Liver (tissue), 9 donors: ENCODE measurements around the gene TCTN2. TPM values are rescaled to one million over a fixed set of nuclear protein-coding genes. Genes with fewer than 3 reads are reported as not detected.

Source experiments
- DNase-seq: peaks from one replicate; pipeline ENCODE4 v3.0.0-alpha.2; 2017; ENCODE audit warnings: low spot score
- H3K27ac ChIP-seq, 2 donors: one replicate each; pipeline ENCODE4 v1.7.0; 2013; ENCODE audit warnings: inconsistent platforms in 2 of 2, low read length in 2 of 2, control low read depth in 1 of 2, low read depth in 1 of 2, mild to moderate bottlenecking in 1 of 2
- H3K27me3 ChIP-seq, 4 donors: one replicate each; pipeline versions ENCODE4 v1.6.1 to v1.7.0; 2013; ENCODE audit warnings: low read length in 3 of 4, inconsistent platforms in 1 of 4, mild to moderate bottlenecking in 1 of 4, moderate library complexity in 1 of 4; ENCODE audit not compliant: control insufficient read depth in 4 of 4, insufficient read depth in 4 of 4
- H3K36me3 ChIP-seq, 4 donors: one replicate each; pipeline versions ENCODE4 v1.6.1 to v1.7.0; 2013; ENCODE audit warnings: low read length in 3 of 4, mild to moderate bottlenecking in 3 of 4, low read depth in 1 of 4, moderate library complexity in 1 of 4; ENCODE audit not compliant: control insufficient read depth in 4 of 4, insufficient read depth in 3 of 4
- H3K4me1 ChIP-seq, 4 donors: one replicate each; pipeline versions ENCODE4 v1.6.1 to v1.7.0; 2013; ENCODE audit warnings: low read length in 3 of 4, mild to moderate bottlenecking in 3 of 4, moderate library complexity in 1 of 4; ENCODE audit not compliant: control insufficient read depth in 4 of 4, insufficient read depth in 4 of 4
- H3K4me3 ChIP-seq, 3 donors: one replicate each; pipeline versions ENCODE4 v1.6.1 to v1.7.0; 2013; ENCODE audit warnings: low read length in 3 of 3, control low read depth in 1 of 3, low read depth in 1 of 3, mild to moderate bottlenecking in 1 of 3
- H3K9ac ChIP-seq, 2 donors: one replicate each; pipeline ENCODE4 v1.7.0; 2013; ENCODE audit warnings: low read length in 2 of 2, mild to moderate bottlenecking in 2 of 2, moderate library complexity in 2 of 2, control low read depth in 1 of 2, low read depth in 1 of 2
- H3K9me3 ChIP-seq, 4 donors: one replicate each; pipeline versions ENCODE4 v1.6.1 to v1.7.0; 2013; ENCODE audit warnings: low read length in 3 of 4; ENCODE audit not compliant: control insufficient read depth in 4 of 4
- EGR1 ChIP-seq, 2 donors: IDR thresholded peaks; 2 replicates each; pipeline ENCODE4 v1.6.1; 2016 to 2018; ENCODE audit warnings: antibody characterized with exemption in 2 of 2, low read depth in 2 of 2
- FOXA1 ChIP-seq: IDR thresholded peaks from 2 replicates; pipeline ENCODE4 v1.6.1; 2016; ENCODE audit warnings: antibody characterized with exemption
- FOXA2 ChIP-seq: IDR thresholded peaks from 2 replicates; pipeline ENCODE4 v1.6.1; 2016; ENCODE audit warnings: antibody characterized with exemption
- GABPA ChIP-seq, 2 donors: IDR thresholded peaks in 1 of 2; conservative IDR thresholded peaks in 1 of 2; 2 replicates each; pipeline ENCODE4 v1.6.1; 2016; ENCODE audit warnings: antibody characterized with exemption in 2 of 2, mild to moderate bottlenecking in 1 of 2, moderate library complexity in 1 of 2
- HNF4A ChIP-seq, 2 donors: conservative IDR thresholded peaks; 2 replicates each; pipeline ENCODE4 v1.6.1; 2016; ENCODE audit warnings: antibody characterized with exemption in 2 of 2, mild to moderate bottlenecking in 2 of 2
- HNF4G ChIP-seq: IDR thresholded peaks from 2 replicates; pipeline ENCODE4 v1.6.1; 2016; ENCODE audit warnings: antibody characterized with exemption
- JUND ChIP-seq, 2 donors: IDR thresholded peaks; 2 replicates each; pipeline ENCODE4 v1.6.1; 2016; ENCODE audit warnings: antibody characterized with exemption in 2 of 2
- NR2F2 ChIP-seq: IDR thresholded peaks from 2 replicates; pipeline ENCODE4 v1.6.1; 2016; ENCODE audit warnings: antibody characterized with exemption
- RAD21 ChIP-seq, 2 donors: IDR thresholded peaks; 2 replicates each; pipeline ENCODE4 v1.6.1; 2016; ENCODE audit warnings: antibody characterized with exemption in 2 of 2, mild to moderate bottlenecking in 2 of 2
- RXRA ChIP-seq, 2 donors: IDR thresholded peaks; 2 replicates each; pipeline ENCODE4 v1.6.1; 2017 to 2018; ENCODE audit warnings: antibody characterized with exemption in 2 of 2, mild to moderate bottlenecking in 1 of 2
- SP1 ChIP-seq: IDR thresholded peaks from 2 replicates; pipeline ENCODE4 v1.6.1; 2018; ENCODE audit warnings: antibody characterized with exemption, mild to moderate bottlenecking
- TAF1 ChIP-seq: conservative IDR thresholded peaks from 2 replicates; pipeline ENCODE4 v1.6.1; 2016; ENCODE audit warnings: antibody characterized with exemption, mild to moderate bottlenecking
- YY1 ChIP-seq: IDR thresholded peaks from 2 replicates; pipeline ENCODE4 v1.6.1; 2016; ENCODE audit warnings: antibody characterized with exemption, mild to moderate bottlenecking
- WGBS: extraction: QIAGEN DNeasy Blood & Tissue Kit; methylation state at CpG from one replicate; pipeline ENCODE4 v1.1.7; 2013; 5-methylcytosine and 5-hydroxymethylcytosine counted together
- polyA plus RNA-seq, 2 donors: library from polyadenylated mRNA; stranded (reverse) in 1 of 2; unstranded in 1 of 2; fragments of 200-250 nt in 1 of 2; fragments of >200 nt in 1 of 2; fragmentation: Nextera tagmentation in 1 of 2; extraction: Ambion mirVana in 1 of 2; gene quantifications; one replicate each; pipeline versions ENCODE4 v1.2.1 to v1.2.3, GENCODE V29; 2013 to 2015
- total RNA-seq, 2 donors: library from RNA; depleted of rRNA; stranded (reverse); fragments of >200 nt; gene quantifications; one replicate each; pipeline ENCODE4 v1.2.3, GENCODE V29; 2014
- TF ChIP-seq, protein P1 (sequence below): IDR thresholded peaks from 2 replicates; pipeline ENCODE4 v1.6.1; 2016; ENCODE audit warnings: antibody characterized with exemption
- TF ChIP-seq, protein P2 (sequence below): IDR thresholded peaks from 2 replicates; pipeline ENCODE4 v1.6.1; 2016; ENCODE audit warnings: antibody characterized with exemption, mild to moderate bottlenecking
- TF ChIP-seq, protein P3 (sequence below): IDR thresholded peaks from 2 replicates; pipeline ENCODE4 v1.6.1; 2016; ENCODE audit warnings: antibody characterized with exemption
- TF ChIP-seq, protein P4 (sequence below): fragments of 150-350 bp; IDR thresholded peaks from 2 replicates; pipeline ENCODE4 v1.5.1; 2017; ENCODE audit warnings: improper control_type of control experiment, low read depth, low read length; ENCODE audit not compliant: missing input control
- donor health status: healthy.
- donor health status: healthy.
- donor health status: healthy.
- donor health status: healthy.
- donor health status: healthy.

Gene TCTN2
- total and polyA plus RNA-seq, 4 donors = 0.38 to 1.9 (median 1.2) TPM

DNA sequence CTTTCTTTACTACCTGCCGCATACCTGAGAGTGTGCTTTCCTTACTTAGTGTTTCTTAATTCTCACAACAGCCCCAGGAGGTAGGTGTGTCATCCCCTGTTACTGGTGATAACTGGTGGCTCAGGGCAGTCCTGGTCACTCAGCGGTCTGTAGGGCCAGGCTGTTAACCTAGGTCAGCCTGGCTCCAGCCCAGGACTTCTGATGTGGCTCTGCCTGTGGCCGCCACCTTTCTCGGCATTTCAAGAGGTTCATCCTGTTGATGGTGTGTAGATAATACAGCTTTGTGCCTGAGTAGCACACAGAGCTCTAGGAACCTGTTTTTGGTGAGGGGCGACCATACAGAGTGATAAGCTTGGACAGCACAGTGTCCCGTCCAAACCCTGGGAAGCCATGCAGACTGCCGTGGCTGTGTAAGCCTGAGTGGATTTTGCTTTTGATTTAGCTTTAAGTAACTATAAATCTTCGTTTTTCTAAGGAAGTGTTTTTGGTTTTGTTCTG, 79.3 kb downstream of the TCTN2 start:
- Histone ChIP-seq H3K9ac (no peak overlapping the region), H3K4me1 (no peaks in the 10 kb centered on the region), H3K27me3 (no peaks in the 10 kb centered on the region), H3K36me3 (peaks cover 9 to 52% (median 23%) of the 10 kb centered on the region in 4 donors), H3K27ac (no peak overlapping the region), H3K4me3 (no peak overlapping the region), H3K9me3 (no peaks in the 10 kb centered on the region)
- DNase-seq = no peak
- 93% methylated on average over 8 of the region's 8 CpGs for WGBS
- TF ChIP-seq FOXA2 (no peak), TAF1 (no peak), YY1 (no peak), SP1 (no peak), GABPA (IDR thresholded peaks at IDR 0.05 in 1 of 2, conservative IDR thresholded peaks at IDR 0.05 in 1 of 2) (no peak), EGR1 (IDR thresholded peaks at IDR 0.05; ENCODE audit: low read depth in 2 of 2) (no peak), RXRA (IDR thresholded peaks at IDR 0.05) (no peak), JUND (IDR thresholded peaks at IDR 0.05) (no peak)
- TF ChIP-seq, protein P1, sequence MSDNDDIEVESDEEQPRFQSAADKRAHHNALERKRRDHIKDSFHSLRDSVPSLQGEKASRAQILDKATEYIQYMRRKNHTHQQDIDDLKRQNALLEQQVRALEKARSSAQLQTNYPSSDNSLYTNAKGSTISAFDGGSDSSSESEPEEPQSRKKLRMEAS = no peak
- TF ChIP-seq, protein P2, sequence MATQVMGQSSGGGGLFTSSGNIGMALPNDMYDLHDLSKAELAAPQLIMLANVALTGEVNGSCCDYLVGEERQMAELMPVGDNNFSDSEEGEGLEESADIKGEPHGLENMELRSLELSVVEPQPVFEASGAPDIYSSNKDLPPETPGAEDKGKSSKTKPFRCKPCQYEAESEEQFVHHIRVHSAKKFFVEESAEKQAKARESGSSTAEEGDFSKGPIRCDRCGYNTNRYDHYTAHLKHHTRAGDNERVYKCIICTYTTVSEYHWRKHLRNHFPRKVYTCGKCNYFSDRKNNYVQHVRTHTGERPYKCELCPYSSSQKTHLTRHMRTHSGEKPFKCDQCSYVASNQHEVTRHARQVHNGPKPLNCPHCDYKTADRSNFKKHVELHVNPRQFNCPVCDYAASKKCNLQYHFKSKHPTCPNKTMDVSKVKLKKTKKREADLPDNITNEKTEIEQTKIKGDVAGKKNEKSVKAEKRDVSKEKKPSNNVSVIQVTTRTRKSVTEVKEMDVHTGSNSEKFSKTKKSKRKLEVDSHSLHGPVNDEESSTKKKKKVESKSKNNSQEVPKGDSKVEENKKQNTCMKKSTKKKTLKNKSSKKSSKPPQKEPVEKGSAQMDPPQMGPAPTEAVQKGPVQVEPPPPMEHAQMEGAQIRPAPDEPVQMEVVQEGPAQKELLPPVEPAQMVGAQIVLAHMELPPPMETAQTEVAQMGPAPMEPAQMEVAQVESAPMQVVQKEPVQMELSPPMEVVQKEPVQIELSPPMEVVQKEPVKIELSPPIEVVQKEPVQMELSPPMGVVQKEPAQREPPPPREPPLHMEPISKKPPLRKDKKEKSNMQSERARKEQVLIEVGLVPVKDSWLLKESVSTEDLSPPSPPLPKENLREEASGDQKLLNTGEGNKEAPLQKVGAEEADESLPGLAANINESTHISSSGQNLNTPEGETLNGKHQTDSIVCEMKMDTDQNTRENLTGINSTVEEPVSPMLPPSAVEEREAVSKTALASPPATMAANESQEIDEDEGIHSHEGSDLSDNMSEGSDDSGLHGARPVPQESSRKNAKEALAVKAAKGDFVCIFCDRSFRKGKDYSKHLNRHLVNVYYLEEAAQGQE = no peak

DNA sequence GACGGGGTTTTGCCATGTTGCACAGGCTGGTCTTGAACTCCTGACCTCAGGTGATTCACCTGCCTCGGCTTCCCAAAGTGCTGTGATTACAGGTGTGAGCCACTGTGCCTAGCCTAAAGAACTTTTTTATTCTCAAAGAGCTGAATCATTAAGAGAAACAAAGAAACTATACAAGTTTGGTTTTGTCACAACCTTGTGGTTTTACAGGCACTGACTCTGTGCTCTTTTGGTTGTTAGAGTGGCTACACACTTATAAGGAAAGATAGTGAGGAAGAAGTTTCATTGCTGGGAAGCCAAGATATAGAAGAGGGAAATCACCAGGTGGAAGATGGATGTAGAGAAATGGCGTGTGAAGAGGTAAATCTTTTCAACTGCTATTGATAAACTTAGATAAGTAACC, 81.1 kb downstream of the TCTN2 start:
- 97% methylated on average over 3 of the region's 3 CpGs for WGBS
- Histone ChIP-seq H3K4me1 (no peaks in the 10 kb centered on the region), H3K4me3 (no peak overlapping the region), H3K9ac (no peak overlapping the region), H3K27me3 (no peaks in the 10 kb centered on the region), H3K27ac (no peak overlapping the region), H3K36me3 (peaks cover 9 to 55% (median 24%) of the 10 kb centered on the region in 4 donors), H3K9me3 (no peaks in the 10 kb centered on the region)
- no peak for TF ChIP-seq RXRA (IDR thresholded peaks at IDR 0.05)
- no peak for TF ChIP-seq FOXA2
- TF ChIP-seq, protein P1 = no peak
- TF ChIP-seq NR2F2 = no peak
- no peak for DNase-seq

DNA sequence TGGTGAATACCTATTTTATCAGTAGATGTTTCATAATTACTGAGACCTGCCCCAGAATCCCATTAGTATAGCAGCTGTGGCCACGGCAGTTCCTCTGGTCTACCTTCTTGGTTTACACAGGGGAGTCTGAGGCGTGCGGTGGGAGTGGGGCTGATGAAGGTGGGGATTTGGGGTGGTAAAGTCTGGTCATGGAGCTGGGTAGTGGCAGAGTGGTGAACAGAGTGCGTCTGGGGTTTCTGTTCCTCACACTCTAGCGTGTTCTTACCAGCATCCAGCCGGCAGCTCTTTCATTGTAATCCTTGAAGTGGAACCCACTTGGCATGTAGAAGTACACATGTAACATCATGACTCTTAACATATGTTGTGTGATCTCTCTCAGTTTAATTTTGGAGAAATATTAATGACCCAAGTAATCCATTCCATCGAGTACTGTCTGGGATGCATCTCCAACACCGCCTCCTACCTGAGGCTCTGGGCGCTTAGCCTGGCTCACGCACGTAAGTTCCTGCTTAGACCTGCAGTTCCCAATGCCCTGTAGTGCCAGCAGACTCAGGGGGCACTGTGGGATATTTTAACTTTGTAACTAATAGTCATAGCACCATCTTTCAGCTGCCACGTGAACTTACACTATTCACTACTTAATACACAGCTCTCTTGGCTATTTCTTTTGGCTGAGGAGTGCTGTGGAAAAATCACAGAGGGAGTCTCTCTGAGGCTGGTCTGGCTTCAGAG, 83.3 kb downstream of the TCTN2 start:
- Histone ChIP-seq H3K4me3 (no peak overlapping the region), H3K27me3 (no peaks in the 10 kb centered on the region), H3K36me3 (peaks cover 9 to 43% (median 19%) of the 10 kb centered on the region in 4 donors), H3K27ac (no peak overlapping the region), H3K9ac (no peak overlapping the region), H3K9me3 (no peaks in the 10 kb centered on the region), H3K4me1 (no peaks in the 10 kb centered on the region)
- no peak for DNase-seq
- 96% methylated on average over 12 of the region's 12 CpGs for WGBS
- TF ChIP-seq YY1 (no peak), HNF4A (conservative IDR thresholded peaks at IDR 0.05) (no peak), FOXA1 (no peak), HNF4G (no peak), NR2F2 (no peak), GABPA (IDR thresholded peaks at IDR 0.05 in 1 of 2, conservative IDR thresholded peaks at IDR 0.05 in 1 of 2) (no peak), RXRA (IDR thresholded peaks at IDR 0.05) (no peak), RAD21 (IDR thresholded peaks at IDR 0.05) (no peak), FOXA2 (no peak), EGR1 (IDR thresholded peaks at IDR 0.05; ENCODE audit: low read depth in 2 of 2) (no peak)
- TF ChIP-seq, protein P3, sequence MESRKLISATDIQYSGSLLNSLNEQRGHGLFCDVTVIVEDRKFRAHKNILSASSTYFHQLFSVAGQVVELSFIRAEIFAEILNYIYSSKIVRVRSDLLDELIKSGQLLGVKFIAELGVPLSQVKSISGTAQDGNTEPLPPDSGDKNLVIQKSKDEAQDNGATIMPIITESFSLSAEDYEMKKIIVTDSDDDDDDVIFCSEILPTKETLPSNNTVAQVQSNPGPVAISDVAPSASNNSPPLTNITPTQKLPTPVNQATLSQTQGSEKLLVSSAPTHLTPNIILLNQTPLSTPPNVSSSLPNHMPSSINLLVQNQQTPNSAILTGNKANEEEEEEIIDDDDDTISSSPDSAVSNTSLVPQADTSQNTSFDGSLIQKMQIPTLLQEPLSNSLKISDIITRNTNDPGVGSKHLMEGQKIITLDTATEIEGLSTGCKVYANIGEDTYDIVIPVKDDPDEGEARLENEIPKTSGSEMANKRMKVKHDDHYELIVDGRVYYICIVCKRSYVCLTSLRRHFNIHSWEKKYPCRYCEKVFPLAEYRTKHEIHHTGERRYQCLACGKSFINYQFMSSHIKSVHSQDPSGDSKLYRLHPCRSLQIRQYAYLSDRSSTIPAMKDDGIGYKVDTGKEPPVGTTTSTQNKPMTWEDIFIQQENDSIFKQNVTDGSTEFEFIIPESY = no peak
- TF ChIP-seq, protein P1 = no peak
- TF ChIP-seq, protein P4, sequence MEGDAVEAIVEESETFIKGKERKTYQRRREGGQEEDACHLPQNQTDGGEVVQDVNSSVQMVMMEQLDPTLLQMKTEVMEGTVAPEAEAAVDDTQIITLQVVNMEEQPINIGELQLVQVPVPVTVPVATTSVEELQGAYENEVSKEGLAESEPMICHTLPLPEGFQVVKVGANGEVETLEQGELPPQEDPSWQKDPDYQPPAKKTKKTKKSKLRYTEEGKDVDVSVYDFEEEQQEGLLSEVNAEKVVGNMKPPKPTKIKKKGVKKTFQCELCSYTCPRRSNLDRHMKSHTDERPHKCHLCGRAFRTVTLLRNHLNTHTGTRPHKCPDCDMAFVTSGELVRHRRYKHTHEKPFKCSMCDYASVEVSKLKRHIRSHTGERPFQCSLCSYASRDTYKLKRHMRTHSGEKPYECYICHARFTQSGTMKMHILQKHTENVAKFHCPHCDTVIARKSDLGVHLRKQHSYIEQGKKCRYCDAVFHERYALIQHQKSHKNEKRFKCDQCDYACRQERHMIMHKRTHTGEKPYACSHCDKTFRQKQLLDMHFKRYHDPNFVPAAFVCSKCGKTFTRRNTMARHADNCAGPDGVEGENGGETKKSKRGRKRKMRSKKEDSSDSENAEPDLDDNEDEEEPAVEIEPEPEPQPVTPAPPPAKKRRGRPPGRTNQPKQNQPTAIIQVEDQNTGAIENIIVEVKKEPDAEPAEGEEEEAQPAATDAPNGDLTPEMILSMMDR = no peak
